HG03520 (cell line): ENCODE data around the gene OXSR1.
"Not testable (repeated sequence)": the region's sequence is repeated elsewhere in the genome, so short reads cannot be mapped to it uniquely, and the experiment has no call there.

Source experiments
- ATAC-seq: cut with Tn5 transposase; IDR thresholded peaks from one replicate; pipeline ENCODE4 v1.9.1; 2021; ENCODE audit warnings: mild to moderate bottlenecking, moderate library complexity; ENCODE audit not compliant: unreplicated experiment

OXSR1 gene

DNA sequence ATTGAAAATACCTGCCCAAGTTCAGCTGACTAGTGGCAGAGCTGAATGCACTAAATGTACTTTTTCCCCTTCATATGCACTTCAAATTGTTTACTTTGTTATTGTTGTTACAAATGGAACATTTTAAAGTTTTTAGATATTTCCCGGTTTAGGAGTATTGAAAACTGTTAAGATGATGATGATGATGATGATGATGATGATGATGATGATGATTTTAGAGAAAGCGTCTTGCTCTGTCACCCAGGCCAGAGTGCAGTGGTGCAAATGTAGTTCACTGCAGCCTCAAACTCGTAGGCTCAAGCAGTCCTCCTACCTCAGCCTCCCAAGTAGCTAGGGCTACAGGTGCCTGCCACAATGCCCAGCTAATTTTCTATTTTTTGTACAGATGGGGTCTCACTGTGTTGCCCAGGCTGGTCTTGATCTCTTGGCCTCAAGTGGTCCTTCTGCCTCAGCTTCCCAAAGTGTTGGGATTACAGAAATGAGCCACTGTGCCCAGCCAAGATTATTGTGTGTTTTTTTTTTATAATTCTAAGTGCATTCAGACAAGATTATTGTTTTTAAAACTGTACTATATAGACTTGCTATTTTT lies 54.4 kb downstream of the OXSR1 start:
- ATAC-seq = no peak

- no peak for ATAC-seq
These were observed 55.7 kb downstream of the OXSR1 start for GRCh38 chr3:38221005-38221404.

DNA sequence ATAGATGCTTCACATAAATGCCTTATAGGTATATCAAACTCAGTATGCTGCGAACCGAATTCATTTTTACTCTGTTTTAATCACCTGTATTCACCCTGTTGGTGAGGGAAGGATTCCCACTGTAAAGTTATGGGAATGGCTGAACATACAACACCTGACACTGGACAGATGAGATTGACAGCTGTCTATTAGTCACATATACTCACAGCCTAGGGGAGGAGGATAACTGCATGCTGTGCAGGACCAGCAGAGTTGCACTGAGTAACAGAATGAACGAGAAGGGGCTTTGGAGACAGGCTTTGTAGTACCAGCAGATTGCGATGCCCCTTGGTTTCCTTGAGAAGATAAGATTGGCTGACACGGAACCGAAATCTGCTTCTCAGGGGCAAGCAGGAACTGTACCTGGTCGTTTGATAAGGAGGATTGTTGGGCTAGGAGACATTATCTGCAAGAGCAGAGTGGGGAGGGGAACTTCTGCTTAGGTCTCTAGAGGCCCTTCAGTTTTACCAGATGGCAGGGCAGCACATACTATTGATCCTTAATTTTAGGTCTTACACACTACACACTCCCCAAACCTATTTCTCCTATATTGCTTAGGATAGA lies 56.8 kb downstream of the OXSR1 start:
- ATAC-seq = no peak

GRCh38 chr3:38224357-38224756 lies 59.0 kb downstream of the OXSR1 start:
- ATAC-seq = no peak

DNA sequence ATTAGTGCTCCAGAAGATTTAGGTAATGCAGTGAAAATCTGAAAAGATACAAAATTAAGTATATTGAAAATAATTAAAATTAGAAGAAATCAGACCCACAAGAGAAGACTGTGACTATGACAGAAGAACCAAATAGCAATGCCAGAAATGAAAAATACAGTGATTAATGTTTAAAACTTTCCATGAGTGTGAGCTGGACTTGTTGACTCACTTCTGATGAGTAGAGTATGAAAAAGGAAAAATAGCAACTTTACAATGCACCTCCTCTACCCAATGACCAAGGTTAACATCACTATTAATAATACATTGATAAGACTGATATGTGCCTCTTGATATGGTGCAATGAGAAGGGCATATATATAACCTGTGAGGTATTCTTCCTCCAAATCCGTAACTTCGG lies 60.9 kb downstream of the OXSR1 start:
- ATAC-seq = no peak

DNA sequence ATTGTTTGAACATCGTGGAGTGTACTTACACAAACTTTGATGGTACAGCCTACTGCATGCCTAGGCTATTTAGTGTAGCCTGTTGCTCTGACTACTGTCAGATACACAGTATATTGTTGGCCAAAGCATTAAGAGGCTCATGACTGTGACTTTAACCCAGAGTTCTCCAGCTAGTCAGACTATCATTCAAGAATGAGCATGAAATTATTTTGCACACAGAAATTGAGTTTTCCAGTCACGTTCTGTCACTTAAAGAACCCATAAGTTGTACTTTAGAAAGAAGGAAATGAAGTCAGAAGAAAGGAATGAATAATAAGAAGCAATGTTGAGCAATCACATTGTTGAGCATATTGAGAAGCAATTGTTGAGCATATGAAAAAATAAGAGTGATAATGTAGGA lies 62.7 kb downstream of the OXSR1 start:
- no peak for ATAC-seq

DNA sequence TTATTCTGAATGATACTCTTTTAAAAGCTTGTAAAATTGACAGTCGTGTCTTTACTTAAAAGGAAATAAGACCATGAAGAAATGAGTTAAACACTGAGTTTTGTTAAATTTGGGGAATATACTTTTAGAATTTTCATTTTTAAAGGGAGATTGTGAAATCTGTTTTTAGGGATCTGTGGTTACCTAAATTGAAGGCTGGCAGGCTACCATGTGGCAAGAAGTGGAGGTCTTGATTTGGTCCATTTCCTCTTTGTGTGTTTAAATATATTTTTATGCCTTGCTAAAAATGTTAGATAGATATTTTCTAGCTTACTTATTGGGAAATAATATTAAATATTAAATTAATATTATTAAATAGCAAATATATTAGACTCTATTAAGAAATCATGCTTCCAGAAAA lies 63.7 kb downstream of the OXSR1 start:
- no peak for ATAC-seq

GRCh38 chr3:38232701-38233100 lies 67.4 kb downstream of the OXSR1 start:
- no peak for ATAC-seq

DNA sequence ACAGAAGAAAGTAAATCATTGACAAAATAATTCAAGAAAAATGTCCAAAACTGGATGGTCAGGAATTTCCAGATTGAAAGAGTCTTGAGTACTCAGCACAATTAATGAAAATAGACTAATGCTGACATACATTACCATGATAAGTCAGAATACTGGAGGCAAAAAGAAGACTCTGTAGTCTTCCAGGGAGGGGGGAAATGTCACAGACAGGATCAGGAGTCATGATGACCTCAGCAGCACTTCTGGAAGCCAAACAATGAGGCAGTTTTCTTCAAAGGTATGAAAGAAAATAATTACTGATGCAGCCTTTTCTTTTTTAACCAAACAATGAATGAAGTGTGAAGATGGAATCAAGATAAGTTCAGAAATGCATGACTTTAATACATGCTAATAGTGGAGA lies 70.1 kb downstream of the OXSR1 start:
- ATAC-seq = no peak

DNA sequence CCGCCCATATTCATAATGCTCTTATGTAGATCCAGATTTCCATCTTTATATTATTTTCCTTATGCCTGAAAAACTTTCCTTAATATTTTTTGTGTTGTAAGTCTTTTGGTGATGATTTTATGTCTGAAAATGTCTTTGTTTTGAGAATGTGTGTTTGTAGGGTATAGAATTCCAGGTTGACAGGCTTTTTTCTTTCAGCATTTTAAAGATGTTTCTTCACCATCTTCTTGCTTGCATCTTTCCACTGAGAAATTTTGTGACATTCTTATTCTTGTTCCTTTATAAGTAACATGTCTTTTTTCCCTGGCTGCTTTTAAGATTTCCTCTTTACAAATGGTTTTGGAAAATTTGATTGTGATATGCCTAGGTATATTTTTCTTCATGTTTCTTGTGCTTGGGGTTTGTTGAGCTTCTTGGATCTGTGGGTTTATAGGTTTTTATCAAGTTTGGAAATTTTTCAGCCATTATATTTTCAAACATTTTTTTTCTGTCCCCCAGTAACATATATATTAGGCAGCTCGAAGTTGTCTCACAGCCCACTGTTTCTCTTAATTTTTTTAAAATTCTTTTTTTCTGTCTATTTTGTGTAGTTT lies 73.2 kb downstream of the OXSR1 start:
- ATAC-seq = no peak

DNA sequence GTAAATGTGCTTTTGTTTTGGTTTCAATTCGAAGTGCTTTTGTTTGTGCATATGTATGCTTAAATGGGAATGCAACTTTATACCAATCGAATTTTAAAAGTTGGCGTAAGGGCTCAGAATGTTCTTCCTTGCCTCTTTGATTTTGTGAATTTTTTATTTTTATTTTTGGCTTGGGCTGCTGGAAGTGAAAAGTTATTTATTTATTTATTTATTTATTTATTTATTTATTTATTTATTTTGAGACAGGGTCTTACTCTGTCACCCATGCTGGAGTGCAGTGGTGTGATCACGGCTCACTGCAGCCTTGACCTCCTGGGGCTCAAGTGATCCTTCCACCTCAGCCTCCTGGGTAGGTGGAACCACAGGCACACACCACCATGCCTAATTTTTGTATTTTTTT lies 77.5 kb downstream of the OXSR1 start:
- ATAC-seq = not testable (repeated sequence)

DNA sequence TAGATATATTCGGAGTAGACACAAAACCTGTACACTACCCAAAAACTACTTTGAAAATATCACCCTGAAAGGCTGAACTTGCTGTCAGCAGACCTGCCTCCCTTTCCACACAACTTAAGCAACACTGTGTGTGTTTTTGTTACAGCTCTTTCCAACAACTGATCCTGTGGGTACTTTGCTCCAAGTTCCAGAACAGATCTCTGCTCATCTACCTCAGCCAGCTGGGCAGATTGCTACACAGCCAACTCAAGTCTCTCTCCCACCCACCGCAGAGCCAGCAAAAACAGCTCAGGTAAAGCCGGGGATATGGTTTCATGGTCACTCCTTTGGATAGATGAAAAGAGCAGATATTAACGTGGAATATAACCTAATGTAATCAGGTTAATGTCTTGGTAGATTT lies 80.6 kb downstream of the OXSR1 start:
- no peak for ATAC-seq

DNA sequence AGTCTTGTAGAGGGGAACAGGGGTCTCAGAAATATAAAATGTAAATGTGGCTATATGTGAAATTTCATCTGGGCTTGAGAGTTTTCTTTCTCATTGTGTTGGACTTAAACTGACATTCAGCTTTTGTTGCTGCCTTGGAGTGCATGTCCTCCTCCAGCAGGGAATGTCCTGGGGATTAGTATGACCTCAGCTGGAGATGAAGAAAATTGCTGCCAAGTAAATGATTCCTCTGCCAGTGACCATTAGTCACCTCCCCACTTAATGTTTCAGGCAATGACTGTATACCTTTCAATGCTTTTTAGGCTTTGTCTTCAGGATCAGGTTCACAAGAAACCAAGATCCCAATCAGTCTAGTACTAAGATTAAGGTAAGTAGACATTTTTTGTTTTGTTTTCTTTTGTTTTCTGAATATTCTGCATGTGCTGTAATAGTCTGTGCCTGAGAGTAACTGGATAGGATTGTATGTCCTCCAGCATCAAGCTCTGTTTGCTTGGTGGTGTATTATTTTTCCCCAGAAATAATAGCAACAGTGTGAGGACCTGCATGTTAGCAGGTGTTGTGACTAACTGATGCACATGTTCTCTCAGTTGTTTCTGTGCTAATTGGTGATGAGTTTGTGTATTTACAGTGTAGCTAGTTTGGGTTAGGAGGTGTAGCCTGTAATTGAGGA lies 82.2 kb downstream of the OXSR1 start:
- no peak for ATAC-seq

DNA sequence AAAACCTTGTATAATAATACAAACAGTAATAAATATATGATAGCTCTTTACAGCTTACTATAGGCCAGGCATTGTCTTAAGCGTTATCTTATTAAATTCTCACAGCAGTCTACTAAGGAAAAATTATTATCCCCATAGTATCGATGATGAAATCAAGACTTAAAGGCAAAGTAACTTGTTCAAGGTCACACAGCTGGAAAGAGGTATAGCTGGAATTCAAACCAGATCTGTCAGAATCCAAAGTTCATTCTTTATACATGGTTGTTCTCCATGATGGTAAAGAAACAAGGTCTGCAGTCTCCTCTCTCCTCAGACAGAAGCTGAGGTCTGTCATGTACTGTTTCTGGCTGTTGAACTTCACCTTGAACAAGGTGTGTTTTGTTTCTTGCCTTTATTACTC lies 84.9 kb downstream of the OXSR1 start:
- no peak for ATAC-seq

DNA sequence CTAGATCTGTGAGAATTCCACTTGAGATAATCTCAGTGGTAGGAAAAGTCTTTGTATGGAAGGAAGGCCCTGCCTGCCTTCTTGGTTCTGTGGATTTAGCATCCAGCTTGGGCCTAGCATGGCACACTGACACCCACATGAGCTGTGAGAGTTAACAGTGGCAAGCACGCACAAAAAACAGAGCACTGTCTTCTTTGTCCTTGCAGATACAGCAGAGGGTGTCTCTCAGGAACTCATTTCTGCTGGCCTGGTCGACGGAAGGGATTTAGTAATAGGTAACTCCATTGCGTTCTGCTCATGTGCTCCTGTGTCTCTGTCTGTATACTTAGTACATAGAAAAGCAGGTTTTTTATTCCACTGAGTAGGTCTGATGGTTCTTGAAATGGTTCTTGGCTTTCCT lies 85.9 kb downstream of the OXSR1 start:
- ATAC-seq = no peak

- no peak for ATAC-seq
These were observed 88.4 kb downstream of the OXSR1 start for GRCh38 chr3:38253704-38254103.

GRCh38 chr3:38254872-38255271 lies 89.5 kb downstream of the OXSR1 start:
- no peak for ATAC-seq

GRCh38 chr3:38255627-38256026 lies 90.3 kb downstream of the OXSR1 start:
- ATAC-seq = no peak

DNA sequence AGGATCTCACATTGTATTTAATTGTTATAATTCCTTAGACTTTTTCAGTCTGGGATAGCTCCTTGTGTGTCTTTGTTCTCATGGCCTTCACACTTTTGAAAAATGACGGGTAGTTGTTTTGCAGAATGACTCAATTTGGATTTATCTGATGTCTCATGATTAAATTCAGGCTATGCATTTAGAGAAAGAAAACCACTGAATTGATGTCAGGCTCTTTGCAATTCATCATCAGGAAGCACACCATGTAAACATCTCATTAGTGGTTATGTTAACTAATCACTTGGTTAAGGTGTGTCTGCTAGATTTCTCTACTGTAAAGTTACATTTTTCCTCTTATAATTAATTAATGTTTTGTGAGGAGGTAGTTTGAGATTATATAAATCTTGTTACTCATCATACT lies 92.2 kb downstream of the OXSR1 start:
- no peak for ATAC-seq

- no peak for ATAC-seq
These were observed 95.1 kb downstream of the OXSR1 start for GRCh38 chr3:38260474-38260873.

DNA sequence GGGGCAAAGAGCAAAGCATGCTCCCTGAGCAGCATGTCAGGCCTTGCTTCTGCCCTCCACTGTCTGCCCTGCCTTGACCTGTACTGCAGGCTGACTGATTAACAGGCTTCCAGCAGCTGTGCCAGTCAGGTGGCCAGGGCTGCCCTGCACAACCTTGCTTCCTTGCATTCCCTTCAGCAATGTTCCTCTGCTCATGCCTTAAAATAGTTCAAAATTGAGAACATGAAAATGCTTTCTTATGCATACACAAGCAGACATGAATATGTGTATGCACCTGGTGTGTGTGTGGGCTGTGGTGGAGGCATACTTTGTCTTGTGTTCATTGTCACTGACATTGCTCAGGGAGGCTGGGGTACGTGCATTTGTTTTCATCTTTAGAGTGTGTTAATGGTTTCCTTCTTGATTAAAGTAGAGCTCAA lies 99.0 kb downstream of the OXSR1 start:
- no peak for ATAC-seq

- ATAC-seq = no peak
These were observed 99.4 kb downstream of the OXSR1 start for GRCh38 chr3:38264779-38265178.
